KG1 (cell line): ENCODE data around the gene CCDC9.
"Not testable (repeated sequence)": the region's sequence is repeated elsewhere in the genome, so short reads cannot be mapped to it uniquely, and the experiment has no call there.

Source experiments
- DNase-seq: peaks from one replicate; lab custom pipeline; 2025; lab: John Stamatoyannopoulos, UW

Gene CCDC9

GRCh38 chr19:47261946-47262793 lies 5.8 kb downstream of the CCDC9 start:
- not testable (repeated sequence) for DNase-seq

GRCh38 chr19:47264629-47265028 lies 8.3 kb downstream of the CCDC9 start:
- DNase-seq = no peak

- no peak for DNase-seq
These were observed 10.1 kb downstream of the CCDC9 start for GRCh38 chr19:47266401-47266941.

- no peak for DNase-seq
These were observed 11.0 kb downstream of the CCDC9 start for GRCh38 chr19:47267350-47267759.

GRCh38 chr19:47268028-47268427 lies 11.7 kb downstream of the CCDC9 start:
- no peak for DNase-seq

- DNase-seq = no peak
These were observed 13.3 kb downstream of the CCDC9 start for GRCh38 chr19:47269596-47269995.

GRCh38 chr19:47270408-47270807 lies 14.1 kb downstream of the CCDC9 start:
- no peak for DNase-seq

GRCh38 chr19:47271949-47272348 lies 15.6 kb downstream of the CCDC9 start:
- no peak for DNase-seq

- no peak for DNase-seq
These were observed 16.4 kb downstream of the CCDC9 start for GRCh38 chr19:47272448-47273312.

- peak; percentile 85 for DNase-seq
These were observed 17.2 kb downstream of the CCDC9 start for GRCh38 chr19:47273313-47274070.

GRCh38 chr19:47274071-47274890 lies 18.0 kb downstream of the CCDC9 start, which contains the start of gene INAFM1:
Gene INAFM1 (plus strand): TSS chr19:47274885. CDS start chr19:47274920, 35 bp downstream.
- DNase-seq = peak; percentile 87

GRCh38 chr19:47274891-47275761 lies 18.8 kb downstream of the CCDC9 start:
- DNase-seq = no peak

- DNase-seq = no peak
These were observed 19.6 kb downstream of the CCDC9 start for GRCh38 chr19:47275791-47276461.

- not testable (repeated sequence) for DNase-seq
These were observed 20.2 kb downstream of the CCDC9 start for GRCh38 chr19:47276513-47276912.

GRCh38 chr19:47280183-47280797 lies 24.0 kb downstream of the CCDC9 start:
- no peak for DNase-seq

GRCh38 chr19:47283405-47284059 lies 27.2 kb downstream of the CCDC9 start:
- DNase-seq = no peak

- peak; percentile 24 for DNase-seq
These were observed 28.1 kb downstream of the CCDC9 start for GRCh38 chr19:47284324-47284899.

- peak; percentile 83 for DNase-seq
These were observed 39.7 kb downstream of the CCDC9 start for GRCh38 chr19:47296036-47296435.
